DMS153 (cell line): ENCODE data around the gene CHRDL2.
"Not testable (repeated sequence)": the region's sequence is repeated elsewhere in the genome, so short reads cannot be mapped to it uniquely, and the experiment has no call there.

Experiments used
- DNase-seq: peaks from one replicate; lab custom pipeline; 2025; lab: John Stamatoyannopoulos, UW

Gene CHRDL2

GRCh38 chr11:74670171-74670570, 61.1 kb downstream of the CHRDL2 start:
- no peak for DNase-seq

- no peak for DNase-seq
Observed at GRCh38 chr11:74669211-74670160, 61.7 kb downstream of the CHRDL2 start.

- no peak for DNase-seq
Observed at GRCh38 chr11:74663315-74663714, 67.9 kb downstream of the CHRDL2 start.

- DNase-seq, result no peak
Observed at GRCh38 chr11:74662487-74663103, 68.6 kb downstream of the CHRDL2 start.

- not testable (repeated sequence) for DNase-seq
Observed at GRCh38 chr11:74659124-74659523, 72.1 kb downstream of the CHRDL2 start.

GRCh38 chr11:74654976-74655375, 76.2 kb downstream of the CHRDL2 start:
- no peak for DNase-seq

- DNase-seq, result no peak
Observed at GRCh38 chr11:74650498-74650897, 80.7 kb downstream of the CHRDL2 start.

- no peak for DNase-seq
Observed at GRCh38 chr11:74648894-74649293, 82.3 kb downstream of the CHRDL2 start.

- no peak for DNase-seq
Observed at GRCh38 chr11:74647831-74648230, 83.4 kb downstream of the CHRDL2 start.

GRCh38 chr11:74647404-74647803, 83.8 kb downstream of the CHRDL2 start:
- DNase-seq, result no peak

- DNase-seq, result no peak
Observed at GRCh38 chr11:74646954-74647353, 84.3 kb downstream of the CHRDL2 start.
